Activated T-helper 1 cell treated with Interleukin-2 at 50 U/mL for 16 hours (primary cell): Measurements from ENCODE around the gene SREBF2.
"Not testable (repeated sequence)": the region's sequence is repeated elsewhere in the genome, so short reads cannot be mapped to it uniquely, and the experiment has no call there.

Experiments
- DNase-seq: peaks from one replicate; pipeline ENCODE4 v3.0.0-alpha.2; 2020; ENCODE audit warnings: low read depth

SREBF2 gene

DNA sequence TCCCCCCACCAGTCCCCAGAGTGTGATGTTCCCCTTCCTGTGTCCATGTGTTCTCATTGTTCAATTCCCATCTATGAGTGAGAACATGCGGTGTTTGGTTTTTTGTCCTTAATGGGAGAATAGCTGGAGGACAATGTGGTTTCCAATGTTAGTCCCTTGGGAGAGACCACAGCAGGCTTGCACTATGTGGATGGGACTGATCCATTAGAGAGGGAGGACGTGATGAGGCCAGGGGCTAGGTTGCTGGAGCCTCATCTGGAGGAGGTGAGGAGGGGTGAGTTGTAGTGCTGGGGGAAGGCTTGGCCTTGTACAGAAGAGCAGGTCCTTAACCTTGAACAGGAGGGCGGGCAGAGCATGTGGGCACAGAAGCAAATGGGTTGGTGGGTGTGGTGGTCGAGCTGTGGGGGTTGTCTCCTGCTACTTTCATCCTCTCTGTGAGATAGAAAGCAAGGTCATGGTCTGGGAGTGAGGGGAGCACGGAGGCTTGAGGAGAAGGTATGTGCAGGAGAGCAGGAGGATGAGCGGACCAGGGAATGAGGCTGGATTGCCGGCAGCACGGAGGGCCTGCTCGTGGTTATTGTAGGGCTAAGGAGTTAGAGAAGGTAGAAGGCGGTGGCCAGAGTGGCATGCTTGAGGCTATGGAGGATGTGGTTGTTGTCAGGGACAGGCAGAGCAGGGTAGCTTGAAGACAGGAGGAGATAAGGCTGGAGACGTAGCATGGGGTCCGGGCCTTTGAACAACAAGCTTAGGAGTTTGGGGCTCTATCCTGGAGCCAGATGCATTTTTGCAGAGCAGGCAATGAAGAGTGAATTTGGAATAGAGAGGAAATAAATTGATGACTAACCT is 11.2 kb upstream of the SREBF2 start:
- DNase-seq = no peak

DNA sequence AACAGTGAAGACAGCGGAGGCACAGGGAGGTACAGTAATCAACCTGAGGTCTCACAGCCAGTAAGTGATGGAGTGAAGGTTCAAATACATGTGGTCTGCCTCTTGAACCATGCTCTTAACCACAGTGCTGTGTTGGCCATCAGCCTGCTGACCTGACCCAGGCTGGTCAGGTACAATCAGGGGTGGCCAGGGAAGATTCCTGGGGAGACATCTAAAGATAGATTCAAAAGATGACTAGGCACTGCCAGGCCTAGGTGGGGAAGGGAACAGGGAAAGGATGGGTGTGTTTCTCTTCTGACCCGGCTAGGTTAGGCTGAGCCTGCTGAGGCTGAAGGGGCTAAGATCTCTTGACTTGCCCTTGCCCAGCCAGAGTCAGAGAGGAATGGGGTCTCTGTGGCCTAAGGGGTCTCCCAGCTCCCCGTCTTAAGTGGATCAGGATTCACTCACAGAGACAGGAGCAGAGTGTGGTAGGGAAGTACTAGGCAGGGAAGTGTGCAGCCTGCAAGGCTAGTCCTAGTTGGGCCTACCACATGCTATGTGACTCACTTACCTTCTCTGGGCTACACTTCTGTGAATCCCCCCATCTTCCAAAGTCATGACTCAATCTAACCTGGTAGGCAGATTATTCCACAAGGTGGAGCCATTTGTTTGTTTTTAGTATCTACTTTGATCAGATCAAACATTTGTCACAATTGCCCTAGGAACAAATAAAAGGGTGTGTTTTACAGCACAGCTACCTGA is 10.4 kb upstream of the SREBF2 start:
- no peak for DNase-seq

DNA sequence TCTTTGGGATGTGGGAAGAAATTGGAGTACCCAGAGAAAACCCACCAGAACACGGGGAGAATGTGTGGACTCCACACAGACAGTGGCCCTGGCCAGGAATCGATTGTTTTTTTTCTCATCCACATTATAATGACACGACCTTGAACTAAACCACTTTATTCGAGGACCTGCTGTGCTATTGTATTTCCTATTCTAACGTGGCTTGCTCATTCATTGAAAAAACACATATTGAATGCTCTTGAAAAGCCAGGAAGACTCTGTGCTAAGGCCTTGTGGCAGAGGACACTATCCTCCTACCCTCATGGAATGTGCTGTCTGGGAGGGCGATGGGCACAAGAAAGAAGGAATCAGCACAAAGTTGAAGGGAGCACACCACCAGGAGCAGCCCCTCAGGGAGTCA is 9.1 kb upstream of the SREBF2 start:
- no peak for DNase-seq

DNA sequence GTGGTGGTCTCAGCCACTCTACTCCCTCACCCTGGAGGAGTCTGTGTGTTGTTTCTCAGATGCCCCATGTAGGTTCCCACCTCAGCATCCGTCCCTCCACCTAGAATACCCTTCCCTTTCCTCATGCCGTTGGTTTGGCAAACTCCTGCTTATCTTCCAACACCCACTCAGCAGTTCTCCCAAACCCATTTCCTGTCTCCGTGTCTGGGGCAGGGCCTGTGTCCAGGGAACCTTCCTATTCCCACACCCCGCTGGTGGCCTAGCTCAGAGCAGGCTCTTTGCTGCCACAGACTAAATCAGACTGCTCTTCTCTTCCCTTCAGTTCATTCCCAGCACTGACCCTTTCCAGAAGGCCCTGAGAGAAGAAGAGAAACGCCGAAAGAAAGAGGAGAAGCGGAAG is 7.5 kb upstream of the SREBF2 start:
- no peak for DNase-seq

DNA sequence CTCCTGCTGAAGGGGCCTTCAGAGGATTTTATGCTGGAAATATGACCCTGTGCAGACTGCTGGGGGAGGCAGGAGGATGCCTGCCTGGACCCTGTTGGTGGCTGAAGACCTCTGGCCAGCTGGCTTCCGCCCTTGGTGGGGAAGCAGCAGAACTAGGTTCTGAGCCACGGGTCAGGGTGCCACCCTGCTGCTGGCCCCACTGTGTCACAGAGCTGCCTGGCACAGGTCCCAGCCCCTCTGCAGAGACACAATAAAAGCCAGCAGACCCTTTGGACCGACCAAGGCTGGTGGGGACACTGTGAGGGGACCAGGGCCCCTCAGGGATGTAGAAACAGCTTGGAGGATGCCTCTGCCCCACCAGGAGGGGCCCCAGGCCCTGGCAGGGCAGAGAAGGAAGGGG is 6.9 kb upstream of the SREBF2 start:
- no peak for DNase-seq

DNA sequence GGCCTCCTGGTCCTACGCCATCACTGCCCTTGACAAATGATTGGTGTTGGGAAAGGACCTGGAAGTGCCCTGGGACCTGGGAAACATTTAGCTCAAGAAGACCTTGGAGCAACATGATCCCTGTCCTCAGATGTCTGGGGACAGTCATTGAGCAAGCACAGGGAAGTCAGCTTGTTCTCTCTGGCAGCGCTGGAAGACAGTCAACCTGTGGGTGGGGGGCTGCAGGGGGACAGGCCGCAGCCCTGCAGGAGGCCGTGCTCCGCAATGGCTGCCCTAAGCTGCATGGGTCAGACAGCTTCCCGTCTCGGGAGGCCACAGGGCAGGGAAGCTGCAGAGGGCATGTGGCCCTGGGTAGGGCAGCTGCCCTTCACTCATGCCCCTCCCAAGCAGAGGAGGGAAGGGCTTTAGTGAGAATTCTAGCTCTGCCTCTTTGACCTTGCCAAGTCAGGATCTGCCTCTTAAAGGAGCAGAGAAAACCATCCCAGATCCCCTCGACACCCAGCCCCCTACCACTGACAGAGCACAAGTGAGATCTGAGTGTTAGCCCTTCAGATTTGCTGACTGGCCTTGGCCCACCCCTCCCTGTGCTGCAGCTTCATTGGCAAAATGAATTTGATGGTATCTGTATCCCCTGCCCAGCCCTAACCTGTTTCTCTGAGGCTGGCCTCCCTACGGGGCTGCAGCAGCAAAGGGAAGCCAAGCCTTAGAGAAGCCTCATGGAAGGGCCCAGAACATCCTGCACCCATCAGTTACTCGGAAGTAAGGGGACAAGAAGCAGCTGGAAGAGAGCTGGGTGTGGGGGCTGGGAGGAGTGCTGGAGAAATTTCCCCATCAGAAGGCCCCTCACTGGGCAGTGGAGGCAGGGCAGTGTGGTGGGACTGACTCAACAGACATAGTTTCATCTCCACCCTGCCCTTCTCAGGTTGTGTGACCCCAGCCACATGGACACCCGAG is 6.2 kb upstream of the SREBF2 start:
- no peak for DNase-seq

DNA sequence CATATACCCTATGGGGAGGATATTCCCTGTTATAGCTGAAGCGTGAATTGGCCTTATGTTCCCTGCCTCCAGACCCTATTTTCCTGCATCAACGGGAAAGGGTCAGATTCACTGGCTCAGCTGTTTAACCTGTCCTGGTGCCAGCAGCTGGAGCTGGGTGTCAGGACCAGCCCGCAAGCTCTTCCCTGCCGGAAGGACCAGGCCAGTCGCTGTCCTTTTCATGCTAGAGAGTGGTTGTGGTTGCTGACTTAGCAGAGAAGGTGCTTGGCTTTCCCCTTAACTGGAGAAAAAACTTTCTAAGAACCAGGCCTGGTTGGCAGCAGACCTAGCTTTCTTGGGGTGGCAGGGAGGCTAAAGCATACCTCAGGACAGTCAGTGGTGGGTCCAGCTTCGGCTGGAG is 5.2 kb upstream of the SREBF2 start:
- no peak for DNase-seq

DNA sequence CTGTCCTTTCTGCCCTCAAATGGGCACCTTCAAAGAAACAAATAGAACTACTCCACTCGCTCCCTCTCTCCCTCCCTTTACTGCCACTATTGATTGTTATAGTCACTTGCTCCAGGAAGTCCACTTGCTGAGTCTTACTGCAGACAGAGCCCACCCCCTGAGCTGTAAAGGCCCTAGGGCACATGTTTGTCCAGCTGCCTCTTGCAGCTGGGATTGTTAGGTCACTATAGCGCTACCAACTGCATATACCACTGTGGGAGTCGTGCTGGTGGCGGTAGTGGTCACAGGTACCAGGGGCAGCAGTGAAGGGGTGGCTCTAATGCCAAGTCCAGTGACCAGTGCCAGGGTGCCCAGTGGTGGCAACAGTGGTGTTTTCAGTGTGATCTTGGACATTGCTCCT is 4.4 kb upstream of the SREBF2 start:
- DNase-seq = no peak

DNA sequence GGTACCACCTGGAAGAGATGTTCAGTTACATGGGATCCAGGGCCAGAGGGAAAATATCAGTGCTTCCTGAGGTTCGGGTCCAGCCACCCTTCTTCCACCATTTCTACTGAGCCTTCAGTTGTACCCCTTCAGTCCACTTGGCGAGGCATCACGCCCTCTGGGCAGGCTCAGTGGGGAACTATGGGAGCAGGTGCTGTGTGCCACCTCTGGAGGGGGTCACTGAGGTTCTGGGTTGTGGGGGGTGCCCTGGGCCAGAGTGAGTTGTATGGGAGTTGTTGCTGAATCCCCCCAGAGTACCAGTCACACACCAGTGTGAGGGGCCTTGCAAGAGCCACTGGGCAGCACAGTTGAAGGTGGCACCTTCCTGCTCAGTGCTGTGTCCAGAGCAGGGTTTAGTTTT is 2.7 kb upstream of the SREBF2 start:
- no peak for DNase-seq

DNA sequence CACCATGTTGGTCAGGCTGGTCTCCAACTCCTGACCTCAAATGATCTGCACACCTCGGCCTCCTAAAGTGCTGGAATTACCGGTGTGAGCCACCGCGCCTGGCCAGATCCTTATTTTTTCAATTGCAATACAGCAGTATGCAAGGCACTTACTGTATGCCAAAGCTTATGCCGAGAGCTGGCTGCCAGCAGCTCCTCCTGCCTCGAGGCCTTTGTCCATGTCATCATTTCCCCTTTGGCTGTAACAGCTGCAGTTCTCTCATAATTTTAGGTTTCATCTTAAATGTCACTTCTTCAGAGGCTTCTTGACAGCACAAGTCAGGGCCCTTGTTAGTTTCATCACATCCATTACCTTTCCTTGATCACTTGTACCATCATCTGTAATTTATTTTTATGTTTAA is 1.5 kb upstream of the SREBF2 start:
- no peak for DNase-seq

DNA sequence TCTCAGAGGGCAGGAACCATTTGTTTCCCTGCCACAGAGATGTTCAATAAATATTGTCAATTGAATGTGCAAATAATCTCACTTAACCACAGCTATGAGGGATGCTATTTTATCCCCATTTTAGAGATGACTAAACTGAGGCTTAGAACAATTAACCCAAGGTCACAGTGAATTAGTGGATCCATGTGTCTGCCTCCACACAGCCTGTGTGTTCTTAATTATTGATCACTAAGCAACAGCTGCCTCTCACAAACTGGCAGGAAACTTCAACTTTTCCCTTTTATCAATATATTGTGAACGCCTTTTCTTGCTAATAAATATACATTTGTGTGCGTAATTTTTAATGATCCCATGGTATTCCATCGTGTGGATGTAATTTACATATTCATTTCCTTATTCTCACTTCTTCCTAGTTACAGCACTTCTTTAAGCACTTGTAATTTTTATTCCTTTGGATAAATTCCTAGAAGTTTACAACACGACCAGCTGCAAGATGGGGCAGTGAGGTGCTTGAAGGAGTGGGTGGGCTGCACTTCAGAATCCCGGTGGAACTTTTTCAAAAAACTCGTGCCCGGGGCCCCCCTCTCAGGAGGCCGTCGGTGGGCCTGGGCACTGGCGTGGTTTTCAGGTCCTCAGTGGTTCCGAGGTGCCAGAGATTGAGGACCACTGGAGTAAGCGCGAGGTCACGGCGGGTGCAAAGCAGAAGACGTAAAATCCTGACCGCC is 915 bp upstream of the SREBF2 start:
- no peak for DNase-seq

DNA sequence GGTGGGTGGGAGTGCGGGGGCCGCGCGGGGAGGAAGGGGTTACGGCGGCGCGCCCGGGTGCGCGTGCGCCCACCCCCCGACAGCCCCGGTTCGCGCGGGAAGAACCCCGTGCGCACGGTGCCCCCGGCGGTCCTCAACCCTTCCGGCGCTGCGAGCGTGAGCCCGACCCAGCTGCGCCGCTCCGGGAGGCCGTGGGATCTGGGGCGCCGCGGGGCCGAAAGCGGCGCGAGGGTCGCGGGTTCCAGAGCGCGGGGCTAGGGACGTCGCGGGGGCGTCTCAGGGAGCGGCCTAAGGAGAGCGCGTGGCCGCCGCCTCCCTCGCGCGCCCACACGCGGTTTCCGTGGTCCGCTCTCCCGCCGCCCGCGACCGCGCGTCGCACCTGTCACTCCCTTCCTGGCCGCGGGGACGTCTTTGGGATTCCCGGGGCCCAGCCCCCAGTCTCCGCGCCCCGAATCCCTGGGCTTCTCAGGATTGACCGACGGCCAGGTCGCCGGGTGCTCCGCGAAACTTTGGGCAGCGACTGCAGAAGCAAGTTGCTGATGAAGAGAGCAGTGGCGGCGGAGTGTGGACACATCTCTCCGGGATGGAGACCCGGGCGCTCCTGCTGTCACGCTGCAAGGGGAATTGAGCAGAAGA is 582 bp downstream of the SREBF2 start:
- peak; percentile 32 for DNase-seq

DNA sequence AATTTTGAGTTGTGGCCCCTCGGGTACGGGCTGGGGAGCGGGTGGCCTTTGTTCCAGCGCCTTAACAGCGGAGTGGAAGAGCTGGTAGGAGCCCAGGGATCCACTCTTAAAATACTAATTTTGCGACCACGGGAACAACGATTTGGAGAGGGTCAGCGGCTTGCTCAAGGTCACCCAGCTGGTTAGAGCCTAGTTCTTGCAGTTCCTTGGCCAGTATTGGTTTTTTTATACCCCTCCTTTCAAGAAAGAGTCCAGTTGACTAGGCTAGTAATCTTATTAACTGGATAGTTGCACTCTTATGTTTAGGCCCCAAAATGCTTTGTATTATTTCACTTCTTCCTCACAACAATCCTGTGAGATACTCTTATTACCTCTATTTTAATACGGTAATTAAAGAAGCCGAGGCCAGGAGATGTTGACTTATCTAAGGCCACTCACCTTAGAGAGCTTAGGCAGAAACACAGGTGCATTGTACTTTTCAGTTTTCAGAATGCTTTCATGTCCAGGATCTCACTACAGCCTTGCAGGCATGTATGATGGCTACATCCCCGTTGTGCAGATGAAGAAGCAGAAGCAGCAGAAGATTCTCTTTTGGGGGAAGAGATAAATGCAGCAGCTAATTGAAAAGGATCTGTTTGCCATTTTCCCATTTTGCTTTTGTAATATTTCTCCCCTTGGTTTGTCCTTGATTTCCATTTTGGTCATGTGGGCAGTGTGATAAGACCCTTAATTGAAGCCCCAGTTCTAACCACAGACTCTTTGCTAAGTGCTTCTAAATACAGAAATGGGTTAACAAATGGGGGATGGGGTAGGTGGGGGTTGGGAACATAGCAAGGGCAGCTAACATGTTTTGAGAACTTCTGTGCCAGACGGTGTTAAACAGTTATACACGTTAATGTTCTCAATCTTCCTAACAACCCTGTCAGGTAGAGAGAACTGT is 1.4 kb downstream of the SREBF2 start:
- no peak for DNase-seq

DNA sequence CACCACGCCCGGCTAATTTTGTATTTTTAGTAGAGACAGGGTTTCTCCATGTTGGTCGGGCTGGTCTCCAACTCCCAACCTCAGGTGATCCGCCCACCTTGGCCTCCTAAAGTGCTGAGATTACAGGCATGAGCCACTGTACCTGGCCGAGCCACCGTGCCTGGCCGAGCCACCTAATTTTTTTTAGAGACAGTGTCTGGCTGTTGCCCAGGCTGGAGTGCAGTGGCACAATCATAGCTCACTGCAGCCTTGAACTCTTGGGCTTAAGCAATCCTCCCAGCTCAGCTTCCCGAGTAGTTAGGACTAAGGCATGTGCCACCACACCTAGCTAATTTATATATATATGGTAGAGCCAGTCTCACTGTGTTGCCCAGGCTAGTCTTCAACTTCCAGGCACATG is 2.6 kb downstream of the SREBF2 start:
- not testable (repeated sequence) for DNase-seq

DNA sequence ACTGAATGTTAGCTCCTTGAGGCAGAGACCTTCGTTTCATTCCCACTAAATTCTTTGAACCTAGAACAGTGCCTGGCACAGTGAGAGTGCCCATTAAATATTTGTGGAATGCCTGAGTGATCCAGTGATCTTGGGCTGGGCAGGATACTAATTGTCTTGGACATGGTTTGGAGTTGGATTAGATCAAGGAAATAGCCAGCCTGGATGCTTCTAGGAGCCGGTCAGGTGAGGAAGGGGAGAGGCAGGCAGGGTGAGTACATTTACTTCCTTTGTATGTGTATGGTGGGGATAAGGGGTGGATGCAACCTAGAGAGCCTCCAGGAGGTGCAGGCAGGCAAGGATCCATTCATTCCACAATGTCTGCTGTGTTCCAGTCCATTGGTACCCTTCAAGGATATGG is 3.6 kb downstream of the SREBF2 start:
- no peak for DNase-seq

DNA sequence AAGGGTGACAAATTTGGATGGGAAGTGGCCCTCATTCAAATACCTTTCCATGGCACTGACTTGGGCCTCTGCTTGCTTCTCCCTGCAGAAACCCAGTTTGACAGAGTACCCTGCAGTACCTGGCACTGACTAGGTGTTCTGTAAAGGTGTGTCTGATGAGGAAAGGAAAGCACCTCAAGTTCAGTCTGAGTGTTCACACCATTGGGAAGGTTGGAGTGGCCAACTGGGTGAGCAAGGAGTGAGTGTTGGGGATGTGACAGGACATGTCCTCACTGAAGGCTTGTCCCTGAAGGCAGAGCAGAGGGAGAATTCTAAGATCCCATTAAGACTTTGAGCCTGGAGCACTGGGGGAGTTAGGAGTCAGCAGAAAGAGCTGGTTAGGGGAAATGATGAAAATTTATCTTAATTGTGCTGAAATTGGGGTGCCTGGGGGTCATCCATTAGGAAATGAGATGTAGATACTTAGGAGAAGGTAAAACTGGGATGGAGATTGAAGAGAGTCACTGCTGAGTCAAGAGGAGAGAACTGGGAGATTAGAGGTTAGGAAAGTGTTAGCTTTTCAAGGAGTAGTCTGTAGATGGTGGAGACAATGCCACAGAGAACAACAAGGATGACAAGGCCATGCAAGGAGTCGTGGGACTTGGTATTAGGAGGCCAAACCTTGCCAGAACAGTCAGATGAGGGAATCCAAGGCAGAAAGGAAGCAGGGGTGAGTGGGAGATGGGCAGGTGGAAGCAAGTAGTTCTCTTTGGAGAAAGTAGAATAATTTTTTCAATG is 6.1 kb downstream of the SREBF2 start:
- no peak for DNase-seq

DNA sequence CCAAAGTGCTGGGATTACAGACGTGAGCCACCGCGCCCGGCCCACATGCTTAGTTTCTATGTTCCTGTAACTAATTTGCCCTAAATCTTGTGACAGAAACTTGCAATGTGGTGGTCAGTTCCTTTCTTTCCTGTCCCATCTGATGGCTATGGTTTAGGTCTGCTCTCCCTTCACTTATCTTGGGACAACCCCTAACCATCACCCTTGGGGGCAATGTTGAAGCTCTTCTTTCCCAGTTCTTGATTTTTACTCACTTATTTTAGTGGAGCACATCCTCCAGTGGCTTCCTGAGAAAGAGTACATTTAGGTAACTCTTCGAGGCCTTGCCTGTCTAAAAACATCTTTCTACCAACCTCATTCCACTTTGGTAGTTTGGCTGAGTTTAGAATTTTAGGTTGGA is 7.3 kb downstream of the SREBF2 start:
- DNase-seq = no peak

DNA sequence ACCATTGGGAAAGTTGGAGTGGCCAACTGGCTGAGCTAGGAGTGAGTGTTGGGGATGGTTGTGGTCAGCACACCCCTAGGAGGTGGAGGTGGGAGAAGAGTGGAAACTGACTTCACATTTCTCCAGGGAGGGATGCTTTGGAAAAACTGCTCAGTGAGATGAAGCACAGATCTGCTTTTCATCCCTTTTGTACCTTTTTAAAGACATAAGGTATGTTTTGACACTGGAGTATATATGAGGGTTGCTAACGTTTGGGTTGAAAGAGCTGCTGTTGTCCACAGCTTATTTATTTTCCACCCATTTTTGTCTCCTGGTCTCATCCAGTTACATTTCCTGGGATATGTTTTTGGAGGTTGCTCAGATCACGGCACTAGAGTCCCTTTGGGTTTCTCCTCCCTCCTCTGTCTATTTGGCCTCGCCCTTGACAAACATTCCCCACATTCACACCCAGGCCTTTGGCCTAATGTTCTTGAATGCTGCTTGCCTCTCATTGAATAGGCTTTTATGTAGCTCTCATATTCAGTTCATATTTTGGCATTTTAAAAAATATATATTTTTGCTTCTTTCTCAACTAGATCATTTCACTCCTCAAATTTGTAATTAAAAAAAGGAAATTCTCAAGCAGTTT is 8.3 kb downstream of the SREBF2 start:
- no peak for DNase-seq
